Measurements from ENCODE around the gene FGD4.

- TF ChIP-seq, protein P1, sequence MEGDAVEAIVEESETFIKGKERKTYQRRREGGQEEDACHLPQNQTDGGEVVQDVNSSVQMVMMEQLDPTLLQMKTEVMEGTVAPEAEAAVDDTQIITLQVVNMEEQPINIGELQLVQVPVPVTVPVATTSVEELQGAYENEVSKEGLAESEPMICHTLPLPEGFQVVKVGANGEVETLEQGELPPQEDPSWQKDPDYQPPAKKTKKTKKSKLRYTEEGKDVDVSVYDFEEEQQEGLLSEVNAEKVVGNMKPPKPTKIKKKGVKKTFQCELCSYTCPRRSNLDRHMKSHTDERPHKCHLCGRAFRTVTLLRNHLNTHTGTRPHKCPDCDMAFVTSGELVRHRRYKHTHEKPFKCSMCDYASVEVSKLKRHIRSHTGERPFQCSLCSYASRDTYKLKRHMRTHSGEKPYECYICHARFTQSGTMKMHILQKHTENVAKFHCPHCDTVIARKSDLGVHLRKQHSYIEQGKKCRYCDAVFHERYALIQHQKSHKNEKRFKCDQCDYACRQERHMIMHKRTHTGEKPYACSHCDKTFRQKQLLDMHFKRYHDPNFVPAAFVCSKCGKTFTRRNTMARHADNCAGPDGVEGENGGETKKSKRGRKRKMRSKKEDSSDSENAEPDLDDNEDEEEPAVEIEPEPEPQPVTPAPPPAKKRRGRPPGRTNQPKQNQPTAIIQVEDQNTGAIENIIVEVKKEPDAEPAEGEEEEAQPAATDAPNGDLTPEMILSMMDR (IDR thresholded peaks at IDR 0.05): no peak
- no peak for TF ChIP-seq POLR2A (IDR thresholded peaks at IDR 0.05)
- TF ChIP-seq POLR2AphosphoS5 (IDR thresholded peaks at IDR 0.05): no peak
Measured at GRCh38 chr12:32486158-32486557, 86.8 kb downstream of the FGD4 start.
